Measurements from ENCODE around the gene SIL1.

Gene SIL1

GRCh38 chr5:138956801-138957200, 241.4 kb downstream of the SIL1 start:
- DNase-seq (ENCODE audit: low read depth in 2 of 2): no peak

GRCh38 chr5:138955671-138956295, 242.4 kb downstream of the SIL1 start:
- DNase-seq (ENCODE audit: low read depth in 2 of 2): no peak

GRCh38 chr5:138955013-138955660, 243.0 kb downstream of the SIL1 start:
- no peak for DNase-seq (ENCODE audit: low read depth in 2 of 2)

GRCh38 chr5:138954257-138955012, 243.7 kb downstream of the SIL1 start:
- DNase-seq (ENCODE audit: low read depth in 2 of 2): no peak

GRCh38 chr5:138953387-138954256, 244.5 kb downstream of the SIL1 start:
- DNase-seq (ENCODE audit: low read depth in 2 of 2): no peak

GRCh38 chr5:138952962-138953361, 245.2 kb downstream of the SIL1 start:
- no peak for DNase-seq (ENCODE audit: low read depth in 2 of 2)

GRCh38 chr5:138951986-138952735, 246.0 kb downstream of the SIL1 start:
- no peak for DNase-seq (ENCODE audit: low read depth in 2 of 2)

- no peak for DNase-seq (ENCODE audit: low read depth in 2 of 2)
These were observed 246.8 kb downstream of the SIL1 start for GRCh38 chr5:138951091-138951985.

GRCh38 chr5:138950421-138951031, 247.6 kb downstream of the SIL1 start:
- no peak for DNase-seq (ENCODE audit: low read depth in 2 of 2)

GRCh38 chr5:138949988-138950387, 248.2 kb downstream of the SIL1 start:
- DNase-seq (ENCODE audit: low read depth in 2 of 2): no peak

- no peak for DNase-seq (ENCODE audit: low read depth in 2 of 2)
These were observed 249.0 kb downstream of the SIL1 start for GRCh38 chr5:138949223-138949574.

GRCh38 chr5:138948471-138949222, 249.5 kb downstream of the SIL1 start:
- DNase-seq (ENCODE audit: low read depth in 2 of 2): no peak

GRCh38 chr5:138947780-138948179, 250.4 kb downstream of the SIL1 start:
- no peak for DNase-seq (ENCODE audit: low read depth in 2 of 2)

- no peak for DNase-seq (ENCODE audit: low read depth in 2 of 2)
These were observed 251.2 kb downstream of the SIL1 start for GRCh38 chr5:138946831-138947560.

GRCh38 chr5:138946241-138946623, 251.9 kb downstream of the SIL1 start:
- no peak for DNase-seq (ENCODE audit: low read depth in 2 of 2)

GRCh38 chr5:138945421-138946240, 252.5 kb downstream of the SIL1 start:
- DNase-seq (ENCODE audit: low read depth in 2 of 2): no peak

- no peak for DNase-seq (ENCODE audit: low read depth in 2 of 2)
These were observed 253.4 kb downstream of the SIL1 start for GRCh38 chr5:138944527-138945322.

Data from stimulated activated CD4-positive, alpha-beta T cell treated with anti-CD3 and anti-CD28 coated beads, Interleukin-12 subunit alpha, Interleukin-12 subunit beta, amount 100 ng/mL, for 24 hours (primary cell).